GM21423 (cell line): Measurements from ENCODE around the gene RNF39.
"Not testable (repeated sequence)": the region's sequence is repeated elsewhere in the genome, so short reads cannot be mapped to it uniquely, and the experiment has no call there.

Experiments used
- ATAC-seq: cut with Tn5 transposase; IDR thresholded peaks from one replicate; pipeline ENCODE4 v1.9.1; 2021; ENCODE audit warnings: mild to moderate bottlenecking, moderate library complexity; ENCODE audit not compliant: unreplicated experiment

RNF39 gene

GRCh38 chr6:30075094-30075789 lies at the start of gene RNF39:
TSS of gene RNF39 (minus strand) at chr6:30075769. CDS start at chr6:30075585, 184 bp downstream.
- ATAC-seq: no peak

GRCh38 chr6:30122515-30122914 lies 46.9 kb upstream of the RNF39 start:
- ATAC-seq: no peak

GRCh38 chr6:30121446-30122366 lies 46.1 kb upstream of the RNF39 start:
- ATAC-seq: no peak

- not testable (repeated sequence) for ATAC-seq
Observed at GRCh38 chr6:30118691-30119090, 43.1 kb upstream of the RNF39 start.

- no peak for ATAC-seq
Observed at GRCh38 chr6:30116724-30117123, 41.2 kb upstream of the RNF39 start.

- ATAC-seq: no peak
Observed at GRCh38 chr6:30113841-30114240, 38.3 kb upstream of the RNF39 start.

- peak; percentile 53 for ATAC-seq
Observed at GRCh38 chr6:30113003-30113759, 37.6 kb upstream of the RNF39 start, which contains the start of gene TRIM31. TSS of gene TRIM31 (minus strand) at chr6:30113090. CDS start at chr6:30112805, 285 bp downstream.

- ATAC-seq: no peak
Observed at GRCh38 chr6:30112402-30112994, 36.9 kb upstream of the RNF39 start.

- ATAC-seq: no peak
Observed at GRCh38 chr6:30111266-30111856, 35.8 kb upstream of the RNF39 start.

- ATAC-seq: no peak
Observed at GRCh38 chr6:30104661-30105060, 29.1 kb upstream of the RNF39 start.

- ATAC-seq: no peak
Observed at GRCh38 chr6:30103872-30104179, 28.3 kb upstream of the RNF39 start.

- ATAC-seq: peak; percentile 57
Observed at GRCh38 chr6:30102970-30103871, 27.7 kb upstream of the RNF39 start.

- no peak for ATAC-seq
Observed at GRCh38 chr6:30102414-30102969, 26.9 kb upstream of the RNF39 start.

GRCh38 chr6:30101444-30102413 lies 26.2 kb upstream of the RNF39 start:
- ATAC-seq: peak; percentile 70

GRCh38 chr6:30100585-30101443 lies 25.2 kb upstream of the RNF39 start:
- no peak for ATAC-seq

GRCh38 chr6:30100154-30100553 lies 24.6 kb upstream of the RNF39 start:
- ATAC-seq: no peak
